Measurements from ENCODE around the gene BAG2.

- TF ChIP-seq EZH2 (IDR thresholded peaks at IDR 0.05; ENCODE audit: insufficient read depth, low read length) (no peak), CTCF (IDR thresholded peaks at IDR 0.05; ENCODE audit: insufficient read depth, low read depth, low read length) (no peak)
Measured at GRCh38 chr6:57130661-57131177, 41.4 kb upstream of the BAG2 start.

Measured in astrocyte (in vitro differentiated cells and primary cell).